ENCODE measurements around the gene CBLB. TPM values are rescaled to one million over a fixed set of nuclear protein-coding genes. Genes with fewer than 3 reads are reported as not detected.
"Not testable (repeated sequence)": the region's sequence is repeated elsewhere in the genome, so short reads cannot be mapped to it uniquely, and the experiment has no call there.

The CBLB gene
- total and polyA plus RNA-seq, 2 experiments from 2014 or later: 20.5 to 47.7 TPM

GRCh38 chr3:105762749-105763658, 105.8 kb downstream of the CBLB start (continued):
- TF ChIP-seq, protein P1, sequence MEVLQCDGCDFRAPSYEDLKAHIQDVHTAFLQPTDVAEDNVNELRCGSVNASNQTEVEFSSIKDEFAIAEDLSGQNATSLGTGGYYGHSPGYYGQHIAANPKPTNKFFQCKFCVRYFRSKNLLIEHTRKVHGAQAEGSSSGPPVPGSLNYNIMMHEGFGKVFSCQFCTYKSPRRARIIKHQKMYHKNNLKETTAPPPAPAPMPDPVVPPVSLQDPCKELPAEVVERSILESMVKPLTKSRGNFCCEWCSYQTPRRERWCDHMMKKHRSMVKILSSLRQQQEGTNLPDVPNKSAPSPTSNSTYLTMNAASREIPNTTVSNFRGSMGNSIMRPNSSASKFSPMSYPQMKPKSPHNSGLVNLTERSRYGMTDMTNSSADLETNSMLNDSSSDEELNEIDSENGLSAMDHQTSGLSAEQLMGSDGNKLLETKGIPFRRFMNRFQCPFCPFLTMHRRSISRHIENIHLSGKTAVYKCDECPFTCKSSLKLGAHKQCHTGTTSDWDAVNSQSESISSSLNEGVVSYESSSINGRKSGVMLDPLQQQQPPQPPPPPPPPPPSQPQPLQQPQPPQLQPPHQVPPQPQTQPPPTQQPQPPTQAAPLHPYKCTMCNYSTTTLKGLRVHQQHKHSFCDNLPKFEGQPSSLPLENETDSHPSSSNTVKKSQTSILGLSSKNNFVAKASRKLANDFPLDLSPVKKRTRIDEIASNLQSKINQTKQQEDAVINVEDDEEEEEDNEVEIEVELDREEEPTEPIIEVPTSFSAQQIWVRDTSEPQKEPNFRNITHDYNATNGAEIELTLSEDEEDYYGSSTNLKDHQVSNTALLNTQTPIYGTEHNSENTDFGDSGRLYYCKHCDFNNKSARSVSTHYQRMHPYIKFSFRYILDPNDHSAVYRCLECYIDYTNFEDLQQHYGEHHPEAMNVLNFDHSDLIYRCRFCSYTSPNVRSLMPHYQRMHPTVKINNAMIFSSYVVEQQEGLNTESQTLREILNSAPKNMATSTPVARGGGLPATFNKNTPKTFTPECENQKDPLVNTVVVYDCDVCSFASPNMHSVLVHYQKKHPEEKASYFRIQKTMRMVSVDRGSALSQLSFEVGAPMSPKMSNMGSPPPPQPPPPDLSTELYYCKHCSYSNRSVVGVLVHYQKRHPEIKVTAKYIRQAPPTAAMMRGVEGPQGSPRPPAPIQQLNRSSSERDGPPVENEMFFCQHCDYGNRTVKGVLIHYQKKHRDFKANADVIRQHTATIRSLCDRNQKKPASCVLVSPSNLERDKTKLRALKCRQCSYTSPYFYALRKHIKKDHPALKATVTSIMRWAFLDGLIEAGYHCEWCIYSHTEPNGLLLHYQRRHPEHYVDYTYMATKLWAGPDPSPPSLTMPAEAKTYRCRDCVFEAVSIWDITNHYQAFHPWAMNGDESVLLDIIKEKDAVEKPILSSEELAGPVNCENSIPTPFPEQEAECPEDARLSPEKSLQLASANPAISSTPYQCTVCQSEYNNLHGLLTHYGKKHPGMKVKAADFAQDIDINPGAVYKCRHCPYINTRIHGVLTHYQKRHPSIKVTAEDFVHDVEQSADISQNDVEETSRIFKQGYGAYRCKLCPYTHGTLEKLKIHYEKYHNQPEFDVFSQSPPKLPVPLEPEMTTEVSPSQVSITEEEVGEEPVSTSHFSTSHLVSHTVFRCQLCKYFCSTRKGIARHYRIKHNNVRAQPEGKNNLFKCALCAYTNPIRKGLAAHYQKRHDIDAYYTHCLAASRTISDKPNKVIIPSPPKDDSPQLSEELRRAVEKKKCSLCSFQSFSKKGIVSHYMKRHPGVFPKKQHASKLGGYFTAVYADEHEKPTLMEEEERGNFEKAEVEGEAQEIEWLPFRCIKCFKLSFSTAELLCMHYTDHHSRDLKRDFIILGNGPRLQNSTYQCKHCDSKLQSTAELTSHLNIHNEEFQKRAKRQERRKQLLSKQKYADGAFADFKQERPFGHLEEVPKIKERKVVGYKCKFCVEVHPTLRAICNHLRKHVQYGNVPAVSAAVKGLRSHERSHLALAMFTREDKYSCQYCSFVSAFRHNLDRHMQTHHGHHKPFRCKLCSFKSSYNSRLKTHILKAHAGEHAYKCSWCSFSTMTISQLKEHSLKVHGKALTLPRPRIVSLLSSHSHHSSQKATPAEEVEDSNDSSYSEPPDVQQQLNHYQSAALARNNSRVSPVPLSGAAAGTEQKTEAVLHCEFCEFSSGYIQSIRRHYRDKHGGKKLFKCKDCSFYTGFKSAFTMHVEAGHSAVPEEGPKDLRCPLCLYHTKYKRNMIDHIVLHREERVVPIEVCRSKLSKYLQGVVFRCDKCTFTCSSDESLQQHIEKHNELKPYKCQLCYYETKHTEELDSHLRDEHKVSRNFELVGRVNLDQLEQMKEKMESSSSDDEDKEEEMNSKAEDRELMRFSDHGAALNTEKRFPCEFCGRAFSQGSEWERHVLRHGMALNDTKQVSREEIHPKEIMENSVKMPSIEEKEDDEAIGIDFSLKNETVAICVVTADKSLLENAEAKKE (CRISPR knock-in tag; IDR thresholded peaks at IDR 0.05): no peak

DNA sequence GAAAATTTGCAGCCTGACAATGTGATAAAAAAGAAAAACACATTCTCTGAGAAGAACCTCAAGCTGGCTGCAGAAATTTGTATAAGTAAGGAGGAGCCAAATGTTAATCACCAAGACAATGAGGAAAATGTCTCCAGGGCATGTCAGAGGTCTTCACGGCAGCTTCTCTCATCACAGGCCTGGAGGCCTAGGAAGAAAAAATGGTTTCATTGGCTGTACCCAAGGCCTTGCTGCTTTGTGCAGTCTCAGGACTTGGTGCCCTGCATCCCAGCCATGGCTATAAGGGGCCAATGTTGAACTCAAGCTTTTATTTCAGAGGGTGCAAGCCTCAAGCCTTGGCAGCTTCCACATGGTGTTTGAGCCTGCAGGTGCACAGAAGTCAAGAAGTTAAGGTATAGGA, 106.6 kb downstream of the CBLB start:
- Mint-ChIP-seq H3K36me3 (ENCODE audit: low read depth) (peaks cover 66% of the 10 kb centered on the region), H3K9me3 (peaks cover 57% of the 10 kb centered on the region)
- not testable (repeated sequence) for H3K4me1 ChIP-seq (ENCODE audit: insufficient read depth); H3K27ac Mint-ChIP-seq; H4K20me1 ChIP-seq (replicated peaks; ENCODE audit: insufficient read depth); H3K4me1 Mint-ChIP-seq; H3K27ac ChIP-seq (ENCODE audit: low read depth); H3K27me3 Mint-ChIP-seq (ENCODE audit: insufficient read depth, low read depth, poor library complexity); H3K9me2 ChIP-seq (ENCODE audit: insufficient read depth); H3K27me3 ChIP-seq (ENCODE audit: insufficient read depth); H3K4me3 Mint-ChIP-seq; H2AFZ ChIP-seq; H3K79me2 ChIP-seq (replicated peaks; ENCODE audit: insufficient read depth); H3K4me3 ChIP-seq; H3F3A ChIP-seq (replicated peaks; ENCODE audit: low read depth); ATAC-seq; DNase-seq (ENCODE audit: low spot score); H3K4me2 ChIP-seq
- peaks cover 12% of the 10 kb centered on the region for H3K36me3 ChIP-seq (ENCODE audit: insufficient read depth)

All from GM23338 (cell line).